Liver (tissue), 2 donors: ENCODE measurements around the gene ARID3C.

Source experiments
- JUND ChIP-seq, 2 donors: IDR thresholded peaks; 2 replicates each; pipeline ENCODE4 v1.6.1; 2016; ENCODE audit warnings: antibody characterized with exemption in 2 of 2
- SP1 ChIP-seq: IDR thresholded peaks from 2 replicates; pipeline ENCODE4 v1.6.1; 2018; ENCODE audit warnings: antibody characterized with exemption, mild to moderate bottlenecking
- TAF1 ChIP-seq: conservative IDR thresholded peaks from 2 replicates; pipeline ENCODE4 v1.6.1; 2016; ENCODE audit warnings: antibody characterized with exemption, mild to moderate bottlenecking
- donor health status: healthy.

DNA sequence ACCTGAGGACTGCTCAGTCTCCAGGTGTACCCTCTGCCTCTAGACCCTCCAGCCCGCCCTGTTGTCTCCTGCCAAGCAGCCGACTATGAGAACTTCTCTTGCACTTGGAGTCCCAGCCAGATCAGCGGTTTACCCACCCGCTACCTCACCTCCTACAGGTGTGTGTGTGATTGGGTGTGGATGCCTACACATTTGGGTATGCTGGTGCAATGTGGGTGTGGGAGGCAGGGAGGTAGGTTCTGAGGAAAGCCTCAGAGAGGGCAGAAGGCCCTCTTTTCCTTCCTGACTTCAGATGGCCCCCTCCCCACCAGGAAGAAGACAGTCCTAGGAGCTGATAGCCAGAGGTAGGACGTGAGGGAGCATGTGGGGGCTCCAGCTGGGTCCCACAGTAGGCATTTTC is 28.1 kb upstream of the ARID3C start:
- no peak for TF ChIP-seq SP1
- TF ChIP-seq JUND (IDR thresholded peaks at IDR 0.05) = no peak
- TF ChIP-seq TAF1 = no peak
